Adrenal gland (tissue), 12 donors: ENCODE results near the gene CHD9. TPM values are rescaled to one million over a fixed set of nuclear protein-coding genes. Genes with fewer than 3 reads are reported as not detected.

Experiments
- DNase-seq, 7 donors: peaks; one replicate each; pipeline ENCODE4 v3.0.0-alpha.2; 2019 to 2020
- H3K27ac ChIP-seq, 5 donors: fragments of 200-600 bp; sonication (generic) in 4 of 5; 1 replicate in 3 of 5; 2 replicates in 2 of 5; pipeline versions ENCODE4 v1.5.1 to v1.8.0; 2016 to 2020; ENCODE audit warnings: mild to moderate bottlenecking in 1 of 5
- H3K27me3 ChIP-seq: fragments of 200-600 bp; 2 replicates; pipeline ENCODE4 v1.8.0; 2021
- H3K36me3 ChIP-seq, 2 donors: fragments of 200-600 bp; replicated peaks in 1 of 2; 1 replicate in 1 of 2; 2 replicates in 1 of 2; pipeline versions ENCODE4 v1.5.1 to v1.8.0; 2018 to 2022
- H3K4me1 ChIP-seq, 2 donors: fragments of 200-600 bp; replicated peaks in 1 of 2; 1 replicate in 1 of 2; 2 replicates in 1 of 2; pipeline versions ENCODE4 v1.5.1 to v1.8.0; 2018 to 2021
- H3K4me3 ChIP-seq, 4 donors: fragments of 200-600 bp; sonication (generic) in 3 of 4; one replicate each; pipeline ENCODE4 v1.5.1; 2016 to 2018
- H3K9me3 ChIP-seq, 3 donors: fragments of 200-600 bp; sonication (generic) in 1 of 3; replicated peaks in 1 of 3; 1 replicate in 2 of 3; 2 replicates in 1 of 3; pipeline versions ENCODE4 v1.5.1 to v1.8.0; 2016 to 2021
- POLR2A ChIP-seq, 2 donors: fragments of 450-650 bp; IDR thresholded peaks; one replicate each; pipeline ENCODE4 v1.6.1; 2017; ENCODE audit warnings: antibody characterized with exemption in 2 of 2, mild to moderate bottlenecking in 2 of 2, moderate library complexity in 1 of 2
- WGBS, 4 donors: extraction: QIAGEN DNeasy Blood & Tissue Kit in 2 of 4; methylation state at CpG; one replicate each; pipeline versions ENCODE4 v1.1.5 to v1.1.7; 2013 to 2017; 5-methylcytosine and 5-hydroxymethylcytosine counted together
- intact Hi-C, 2 donors: fragments of 100-400 bp; cut with DNase I; formaldehyde crosslinking; loops; one replicate each; pipeline versions ENCODE4 v1.14.1 to v1.15.0; 2022 to 2023
- polyA plus RNA-seq, 3 donors: library from polyadenylated mRNA; stranded (reverse); fragments of 200-250 nt in 2 of 3; fragments of 350-450 nt in 1 of 3; fragmentation: Illumina TruSeq in 1 of 3; extraction: RNeasy Lipid Tissue Mini Kit (QIAGEN cat#74804) in 1 of 3; gene quantifications; one replicate each; pipeline ENCODE4 v1.2.3, GENCODE V29; 2013 to 2014
- total RNA-seq, 9 donors: library from RNA; depleted of rRNA in 4 of 9; stranded (reverse); fragments of >200 nt in 4 of 9; fragments of 120-200 nt in 1 of 9; fragmentation: NEBNext Ultra II Directional in 1 of 9; extraction: Animal tissue kit (Norgen Biotek cat#: 25700) in 1 of 9; gene quantifications; one replicate each; pipeline versions ENCODE4 v1.1.0 to v1.2.4, GENCODE V29; 2013 to 2023
- TF ChIP-seq, protein P1 (sequence below), 6 experiments: fragments of 450-650 bp in 4 of 6; fragments of 200-600 bp in 2 of 6; sonication (generic) in 1 of 6; IDR thresholded peaks; 1 replicate in 5 of 6; 2 replicates in 1 of 6; pipeline versions ENCODE4 v1.5.1 to v1.8.0; 2016 to 2021; ENCODE audit warnings: antibody characterized with exemption in 6 of 6, mild to moderate bottlenecking in 2 of 6, moderate library complexity in 1 of 6
- donor health status: healthy with polysubstance abuse.
- donor health status: Bipolar disorder and iron deficiency.
- donor health status: DM: yes; HTN: yes; CAD: no.
- donor health status: DM: no; HTN: no; CAD: no.
- donor health status: DM: no; HTN: no; CAD: no.
- donor health status: DM: yes; HTN: yes; CAD: no.

Gene CHD9
- total and polyA plus RNA-seq, 12 donors = 10.0 to 95.9 (median 54.7) TPM

DNA sequence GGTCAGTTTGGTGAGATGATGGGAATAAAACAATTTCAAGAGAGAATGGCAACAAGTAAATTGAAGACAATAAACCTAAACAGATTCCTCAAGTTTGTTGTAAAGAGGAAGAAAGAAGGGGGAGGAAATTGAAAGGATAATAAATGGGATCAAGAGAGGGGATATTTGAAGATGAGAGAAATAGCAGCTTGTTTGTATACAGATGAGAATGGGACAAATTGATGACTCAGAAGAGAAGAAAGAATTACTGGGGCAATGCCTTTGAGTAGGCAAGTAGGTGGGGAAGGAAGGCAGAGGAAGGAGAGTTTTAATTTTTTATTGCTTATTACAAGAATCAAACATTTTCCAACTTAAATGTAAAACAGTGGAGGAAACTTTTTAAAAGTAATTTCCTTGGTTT, 98.3 kb downstream of the CHD9 start:
- TF ChIP-seq, protein P1, sequence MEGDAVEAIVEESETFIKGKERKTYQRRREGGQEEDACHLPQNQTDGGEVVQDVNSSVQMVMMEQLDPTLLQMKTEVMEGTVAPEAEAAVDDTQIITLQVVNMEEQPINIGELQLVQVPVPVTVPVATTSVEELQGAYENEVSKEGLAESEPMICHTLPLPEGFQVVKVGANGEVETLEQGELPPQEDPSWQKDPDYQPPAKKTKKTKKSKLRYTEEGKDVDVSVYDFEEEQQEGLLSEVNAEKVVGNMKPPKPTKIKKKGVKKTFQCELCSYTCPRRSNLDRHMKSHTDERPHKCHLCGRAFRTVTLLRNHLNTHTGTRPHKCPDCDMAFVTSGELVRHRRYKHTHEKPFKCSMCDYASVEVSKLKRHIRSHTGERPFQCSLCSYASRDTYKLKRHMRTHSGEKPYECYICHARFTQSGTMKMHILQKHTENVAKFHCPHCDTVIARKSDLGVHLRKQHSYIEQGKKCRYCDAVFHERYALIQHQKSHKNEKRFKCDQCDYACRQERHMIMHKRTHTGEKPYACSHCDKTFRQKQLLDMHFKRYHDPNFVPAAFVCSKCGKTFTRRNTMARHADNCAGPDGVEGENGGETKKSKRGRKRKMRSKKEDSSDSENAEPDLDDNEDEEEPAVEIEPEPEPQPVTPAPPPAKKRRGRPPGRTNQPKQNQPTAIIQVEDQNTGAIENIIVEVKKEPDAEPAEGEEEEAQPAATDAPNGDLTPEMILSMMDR (IDR thresholded peaks at IDR 0.05) = no peak
- TF ChIP-seq POLR2A (IDR thresholded peaks at IDR 0.05) = no peak
- Histone ChIP-seq H3K4me1 (peaks cover 0 to 19% of the 10 kb centered on the region in 2 donors), H3K27ac (no peak overlapping the region), H3K36me3 (peaks cover 0 to 16% of the 10 kb centered on the region in 2 donors), H3K27me3 (no peaks in the 10 kb centered on the region), H3K4me3 (no peak overlapping the region), H3K9me3 (no peaks in the 10 kb centered on the region)
- intact Hi-C loops = no loop called here
- DNase-seq = no peak

GRCh38 chr16:53154513-53154912, 99.7 kb downstream of the CHD9 start:
- no peaks in the 10 kb centered on the region for H3K27me3 ChIP-seq
- intact Hi-C loops = no loop called here
- H3K27ac ChIP-seq = no peak overlapping the region
- H3K4me1 ChIP-seq = peaks cover 0 to 19% of the 10 kb centered on the region in 2 donors
- no peak for DNase-seq
- 63 to 76% (median 67%) methylated on average over 8 to 9 of the region's 9 CpGs for WGBS, 4 donors
- no peaks in the 10 kb centered on the region for H3K9me3 ChIP-seq
- H3K4me3 ChIP-seq = no peak overlapping the region
- peaks cover 0 to 16% of the 10 kb centered on the region in 2 donors for H3K36me3 ChIP-seq
- no peak for TF ChIP-seq POLR2A (IDR thresholded peaks at IDR 0.05)
- TF ChIP-seq, protein P1 (IDR thresholded peaks at IDR 0.05) = no peak

GRCh38 chr16:53156516-53156915, 101.7 kb downstream of the CHD9 start:
- intact Hi-C loops = no loop called here
- Histone ChIP-seq H3K27me3 (no peaks in the 10 kb centered on the region), H3K27ac (no peak overlapping the region), H3K36me3 (peaks cover 0 to 16% of the 10 kb centered on the region in 2 donors), H3K9me3 (no peaks in the 10 kb centered on the region), H3K4me3 (no peak overlapping the region), H3K4me1 (peaks cover 0 to 24% of the 10 kb centered on the region in 2 donors)
- 71 to 88% (median 83%) methylated on average over 2 of the region's 2 CpGs for WGBS, 4 donors
- TF ChIP-seq, protein P1 (IDR thresholded peaks at IDR 0.05) = no peak
- no peak for TF ChIP-seq POLR2A (IDR thresholded peaks at IDR 0.05)
- no peak for DNase-seq

GRCh38 chr16:53159781-53160436, 105.1 kb downstream of the CHD9 start:
- Histone ChIP-seq H3K4me3 (no peak overlapping the region), H3K36me3 (peaks cover 0 to 16% of the 10 kb centered on the region in 2 donors), H3K27me3 (no peaks in the 10 kb centered on the region), H3K9me3 (no peaks in the 10 kb centered on the region), H3K27ac (no peak overlapping the region), H3K4me1 (peaks cover 0 to 5% of the 10 kb centered on the region in 2 donors)
- WGBS, 4 donors = 45 to 57% (median 54%) methylated on average over 6 of the region's 6 CpGs
- DNase-seq = no peak
- no peak for TF ChIP-seq POLR2A (IDR thresholded peaks at IDR 0.05)
- TF ChIP-seq, protein P1 (IDR thresholded peaks at IDR 0.05) = peak; percentile 38 to 67 (median 56)
- intact Hi-C loops = no loop called here
